Neural cell (in vitro differentiated cells): ENCODE data around the gene FILIP1L. TPM values are rescaled to one million over a fixed set of nuclear protein-coding genes. Genes with fewer than 3 reads are reported as not detected.
A peak's percentile ranks its signal among the peaks of the same experiment; 100 is the strongest.

Source experiments
- H2AFZ ChIP-seq: fragments of 200-600, 300-800 bp; sonication (generic), shearing (Covaris generic); 2 replicates; pipeline ENCODE4 v1.6.0; 2014; ENCODE audit warnings: low read depth, mild to moderate bottlenecking, antibody characterized with exemption, low read length, moderate library complexity
- H3F3A ChIP-seq: fragments of 200-600 bp; shearing (Covaris generic); 2 replicates; pipeline ENCODE4 v1.6.1; 2016; ENCODE audit warnings: mild to moderate bottlenecking, moderate library complexity, mixed read lengths, antibody characterized with exemption, low read length; ENCODE audit not compliant: insufficient read depth, poor library complexity, severe bottlenecking
- H3K27ac ChIP-seq: fragments of 200-600, 300-800 bp; sonication (generic), shearing (Covaris generic); 2 replicates; pipeline ENCODE4 v1.5.1; 2014; ENCODE audit warnings: mild to moderate bottlenecking, low read length, moderate library complexity
- H3K27me3 ChIP-seq: fragments of 300-800, 200-600 bp; sonication (generic), shearing (Covaris generic); 2 replicates; pipeline ENCODE4 v1.6.0; 2014; ENCODE audit warnings: mild to moderate bottlenecking, low read depth, low read length, moderate library complexity; ENCODE audit not compliant: insufficient read depth
- H3K36me3 ChIP-seq: fragments of 300-800, 200-600 bp; sonication (generic), shearing (Covaris generic); 2 replicates; pipeline ENCODE4 v1.5.1; 2014; ENCODE audit warnings: mild to moderate bottlenecking, antibody characterized with exemption, low read length, moderate library complexity; ENCODE audit not compliant: insufficient read depth
- H3K4me2 ChIP-seq: fragments of 300-800, 200-600 bp; sonication (generic), shearing (Covaris generic); 2 replicates; pipeline ENCODE4 v1.6.0; 2014; ENCODE audit warnings: mild to moderate bottlenecking, low read length
- H3K4me3 ChIP-seq: fragments of 300-800, 200-600 bp; sonication (generic), shearing (Covaris generic); 2 replicates; pipeline ENCODE4 v1.5.1; 2014; ENCODE audit warnings: mild to moderate bottlenecking, low read length, moderate library complexity
- H3K79me2 ChIP-seq: fragments of 200-600 bp; shearing (Covaris generic); replicated peaks from 2 replicates; pipeline ENCODE4 v1.6.0; 2014; ENCODE audit warnings: mild to moderate bottlenecking, low read length, moderate library complexity; ENCODE audit not compliant: insufficient read depth
- H3K9ac ChIP-seq: fragments of 300-800, 200-600 bp; sonication (generic), shearing (Covaris generic); 2 replicates; pipeline ENCODE4 v1.6.1; 2016; ENCODE audit warnings: mild to moderate bottlenecking, low read length, mixed read lengths
- H3K9me2 ChIP-seq: fragments of 200-600 bp; shearing (Covaris generic); 2 replicates; pipeline ENCODE4 v1.6.1; 2016; ENCODE audit warnings: mild to moderate bottlenecking, low read length, mixed read lengths; ENCODE audit not compliant: insufficient read depth
- H3K9me3 ChIP-seq: fragments of 200-600, 300-800 bp; sonication (generic), shearing (Covaris generic); 2 replicates; pipeline ENCODE4 v1.6.1; 2016; ENCODE audit warnings: mild to moderate bottlenecking, mixed run types, low read length, moderate library complexity, mixed read lengths
- H4K20me1 ChIP-seq: fragments of 200-600 bp; shearing (Covaris generic); 2 replicates; pipeline ENCODE4 v1.6.1; 2016; ENCODE audit warnings: mild to moderate bottlenecking, mixed run types; ENCODE audit not compliant: insufficient read depth
- EP300 ChIP-seq: fragments of 450-650 bp; conservative IDR thresholded peaks from 2 replicates; pipeline ENCODE4 v1.6.1; 2014; ENCODE audit warnings: antibody characterized with exemption, mild to moderate bottlenecking, moderate library complexity; ENCODE audit not compliant: poor library complexity, severe bottlenecking
- EZH2 ChIP-seq: fragments of 200-600, 300-800 bp; shearing (Covaris generic), sonication (generic); IDR thresholded peaks from 2 replicates; pipeline ENCODE4 v1.6.1; 2014; ENCODE audit warnings: antibody characterized with exemption, low read length, borderline replicate concordance, mild to moderate bottlenecking; ENCODE audit not compliant: insufficient read depth, poor library complexity, severe bottlenecking
- MXI1 ChIP-seq: fragments of 450-650 bp; conservative IDR thresholded peaks from 2 replicates; pipeline ENCODE4 v1.6.1; 2014; ENCODE audit warnings: antibody characterized with exemption, mild to moderate bottlenecking; ENCODE audit not compliant: poor library complexity, severe bottlenecking
- POLR2AphosphoS5 ChIP-seq: IDR thresholded peaks from 2 replicates; pipeline ENCODE4 v1.6.1; 2012
- RAD21 ChIP-seq: fragments of 450-650 bp; conservative IDR thresholded peaks from 2 replicates; pipeline ENCODE4 v1.6.1; 2014; ENCODE audit warnings: antibody characterized with exemption, mild to moderate bottlenecking, moderate library complexity
- SMC3 ChIP-seq: fragments of 450-650 bp; conservative IDR thresholded peaks from 2 replicates; pipeline ENCODE4 v1.6.1; 2014; ENCODE audit warnings: antibody characterized with exemption, mild to moderate bottlenecking, moderate library complexity; ENCODE audit not compliant: poor library complexity
- TAF1 ChIP-seq: IDR thresholded peaks from 2 replicates; pipeline ENCODE4 v1.6.1; 2012; ENCODE audit warnings: low read depth
- polyA plus RNA-seq: library from polyadenylated mRNA; depleted of rRNA; stranded (reverse); fragments of >200 nt; gene quantifications from 2 replicates; pipeline ENCODE4 v1.2.3, GENCODE V29; 2014
- TF ChIP-seq, protein P1 (sequence below): IDR thresholded peaks from 2 replicates; pipeline ENCODE4 v1.6.1; 2012; ENCODE audit warnings: borderline replicate concordance
- TF ChIP-seq, protein P2 (sequence below): fragments of 450-650 bp; IDR thresholded peaks from 2 replicates; pipeline ENCODE4 v1.5.1; 2014; ENCODE audit warnings: antibody characterized with exemption, mild to moderate bottlenecking, moderate library complexity; ENCODE audit not compliant: poor library complexity, severe bottlenecking

The FILIP1L gene
- polyA plus RNA-seq, 1 donor from 2014 or later, result 0.27 TPM

DNA sequence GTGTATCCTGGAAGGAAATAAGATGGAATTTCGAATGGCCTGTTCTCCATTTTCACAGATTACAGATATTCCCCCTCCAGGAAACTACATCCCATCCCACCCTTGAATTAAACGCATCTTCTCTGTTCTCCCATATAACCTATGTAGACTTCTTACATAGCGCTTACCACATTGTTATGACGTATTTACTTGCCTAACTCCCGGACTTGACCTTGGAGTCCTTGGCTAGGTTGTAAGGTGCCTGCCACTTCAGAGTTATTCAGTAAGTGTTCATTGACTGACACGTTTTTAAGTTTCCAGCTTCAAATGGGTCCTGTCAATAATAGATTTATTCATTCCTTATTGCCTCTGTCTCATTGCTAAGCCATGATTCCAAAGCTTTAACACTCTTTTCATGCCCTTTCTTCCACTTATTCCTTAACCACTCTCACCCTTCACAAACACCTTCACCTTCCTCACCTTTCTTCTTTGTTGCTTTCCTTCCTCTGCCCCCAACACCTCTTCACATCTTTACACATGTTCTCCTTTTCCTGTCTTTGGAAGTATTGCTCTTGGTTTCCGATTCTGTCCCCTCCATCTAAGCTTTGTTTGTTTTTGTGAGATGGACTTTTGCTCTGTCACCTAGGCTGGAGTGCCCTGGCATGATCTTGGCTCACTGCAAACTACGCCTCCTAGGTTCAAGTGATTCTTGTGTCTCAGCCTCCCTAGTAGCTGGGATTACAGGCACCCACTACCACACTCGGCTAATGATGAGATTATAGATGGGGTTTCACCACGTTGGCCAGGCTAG is 158.3 kb downstream of the FILIP1L start:
- H3K4me2 ChIP-seq, result no peak overlapping the region
- H3K4me3 ChIP-seq, result no peak overlapping the region
- TF ChIP-seq EZH2 (no peak), POLR2AphosphoS5 (no peak), RAD21 (no peak), EP300 (no peak), MXI1 (no peak), TAF1 (no peak), SMC3 (no peak)
- TF ChIP-seq, protein P1, sequence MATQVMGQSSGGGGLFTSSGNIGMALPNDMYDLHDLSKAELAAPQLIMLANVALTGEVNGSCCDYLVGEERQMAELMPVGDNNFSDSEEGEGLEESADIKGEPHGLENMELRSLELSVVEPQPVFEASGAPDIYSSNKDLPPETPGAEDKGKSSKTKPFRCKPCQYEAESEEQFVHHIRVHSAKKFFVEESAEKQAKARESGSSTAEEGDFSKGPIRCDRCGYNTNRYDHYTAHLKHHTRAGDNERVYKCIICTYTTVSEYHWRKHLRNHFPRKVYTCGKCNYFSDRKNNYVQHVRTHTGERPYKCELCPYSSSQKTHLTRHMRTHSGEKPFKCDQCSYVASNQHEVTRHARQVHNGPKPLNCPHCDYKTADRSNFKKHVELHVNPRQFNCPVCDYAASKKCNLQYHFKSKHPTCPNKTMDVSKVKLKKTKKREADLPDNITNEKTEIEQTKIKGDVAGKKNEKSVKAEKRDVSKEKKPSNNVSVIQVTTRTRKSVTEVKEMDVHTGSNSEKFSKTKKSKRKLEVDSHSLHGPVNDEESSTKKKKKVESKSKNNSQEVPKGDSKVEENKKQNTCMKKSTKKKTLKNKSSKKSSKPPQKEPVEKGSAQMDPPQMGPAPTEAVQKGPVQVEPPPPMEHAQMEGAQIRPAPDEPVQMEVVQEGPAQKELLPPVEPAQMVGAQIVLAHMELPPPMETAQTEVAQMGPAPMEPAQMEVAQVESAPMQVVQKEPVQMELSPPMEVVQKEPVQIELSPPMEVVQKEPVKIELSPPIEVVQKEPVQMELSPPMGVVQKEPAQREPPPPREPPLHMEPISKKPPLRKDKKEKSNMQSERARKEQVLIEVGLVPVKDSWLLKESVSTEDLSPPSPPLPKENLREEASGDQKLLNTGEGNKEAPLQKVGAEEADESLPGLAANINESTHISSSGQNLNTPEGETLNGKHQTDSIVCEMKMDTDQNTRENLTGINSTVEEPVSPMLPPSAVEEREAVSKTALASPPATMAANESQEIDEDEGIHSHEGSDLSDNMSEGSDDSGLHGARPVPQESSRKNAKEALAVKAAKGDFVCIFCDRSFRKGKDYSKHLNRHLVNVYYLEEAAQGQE, result no peak
- TF ChIP-seq, protein P2, sequence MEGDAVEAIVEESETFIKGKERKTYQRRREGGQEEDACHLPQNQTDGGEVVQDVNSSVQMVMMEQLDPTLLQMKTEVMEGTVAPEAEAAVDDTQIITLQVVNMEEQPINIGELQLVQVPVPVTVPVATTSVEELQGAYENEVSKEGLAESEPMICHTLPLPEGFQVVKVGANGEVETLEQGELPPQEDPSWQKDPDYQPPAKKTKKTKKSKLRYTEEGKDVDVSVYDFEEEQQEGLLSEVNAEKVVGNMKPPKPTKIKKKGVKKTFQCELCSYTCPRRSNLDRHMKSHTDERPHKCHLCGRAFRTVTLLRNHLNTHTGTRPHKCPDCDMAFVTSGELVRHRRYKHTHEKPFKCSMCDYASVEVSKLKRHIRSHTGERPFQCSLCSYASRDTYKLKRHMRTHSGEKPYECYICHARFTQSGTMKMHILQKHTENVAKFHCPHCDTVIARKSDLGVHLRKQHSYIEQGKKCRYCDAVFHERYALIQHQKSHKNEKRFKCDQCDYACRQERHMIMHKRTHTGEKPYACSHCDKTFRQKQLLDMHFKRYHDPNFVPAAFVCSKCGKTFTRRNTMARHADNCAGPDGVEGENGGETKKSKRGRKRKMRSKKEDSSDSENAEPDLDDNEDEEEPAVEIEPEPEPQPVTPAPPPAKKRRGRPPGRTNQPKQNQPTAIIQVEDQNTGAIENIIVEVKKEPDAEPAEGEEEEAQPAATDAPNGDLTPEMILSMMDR, result no peak
- H4K20me1 ChIP-seq, result no peaks in the 10 kb centered on the region
- no peak overlapping the region for H2AFZ ChIP-seq
- H3K27ac ChIP-seq, result no peak overlapping the region
- no peaks in the 10 kb centered on the region for H3K9me3 ChIP-seq
- no peaks in the 10 kb centered on the region for H3K27me3 ChIP-seq
- no peaks in the 10 kb centered on the region for H3K9me2 ChIP-seq
- no peak overlapping the region for H3K9ac ChIP-seq
- no peaks in the 10 kb centered on the region for H3F3A ChIP-seq
- no peaks in the 10 kb centered on the region for H3K36me3 ChIP-seq
- no peaks in the 10 kb centered on the region for H3K79me2 ChIP-seq

DNA sequence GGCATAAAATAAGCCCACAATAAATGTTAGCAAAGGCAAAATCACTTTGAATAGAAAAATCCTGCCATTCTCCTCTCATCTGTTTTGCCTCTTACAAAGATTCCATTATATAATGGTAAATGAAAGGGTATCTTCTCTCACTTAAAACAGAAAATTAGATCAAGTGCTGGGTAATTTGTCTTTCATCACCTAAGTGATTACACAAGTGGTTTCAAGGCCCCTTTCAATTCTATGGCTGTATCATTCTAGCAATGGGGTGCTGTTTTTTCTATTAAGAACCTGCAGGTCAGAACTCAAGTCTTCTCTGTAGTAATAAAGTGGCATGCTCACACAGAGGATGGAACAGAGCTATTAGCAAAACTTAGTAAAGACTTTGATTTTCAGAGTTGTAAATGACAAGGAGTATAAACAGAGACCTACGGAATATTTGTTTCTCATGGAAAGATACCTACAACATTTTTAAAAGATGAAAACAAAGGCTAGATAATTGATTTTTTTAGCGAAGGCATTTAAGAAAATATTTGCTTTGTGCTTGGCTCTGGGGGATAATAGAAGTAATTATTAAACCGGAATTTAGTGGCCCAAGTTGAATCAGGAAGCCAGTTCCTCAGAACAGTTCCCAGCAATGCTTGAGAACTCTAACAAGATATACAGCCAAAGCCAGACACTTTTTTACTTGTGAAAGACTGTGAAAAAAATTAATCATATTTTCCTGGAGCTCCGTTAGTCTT is 159.2 kb downstream of the FILIP1L start:
- TF ChIP-seq RAD21 (no peak), POLR2AphosphoS5 (peak; percentile 43)
- Histone ChIP-seq H2AFZ (no peak overlapping the region), H3K9ac (no peak overlapping the region), H3F3A (no peaks in the 10 kb centered on the region), H4K20me1 (no peaks in the 10 kb centered on the region), H3K79me2 (no peaks in the 10 kb centered on the region), H3K27me3 (no peaks in the 10 kb centered on the region), H3K4me2 (no peak overlapping the region), H3K9me3 (no peaks in the 10 kb centered on the region), H3K4me3 (no peak overlapping the region), H3K9me2 (no peaks in the 10 kb centered on the region), H3K27ac (no peak overlapping the region), H3K36me3 (no peaks in the 10 kb centered on the region)
